ENCODE results near the gene PPP2R5C. TPM values are rescaled to one million over a fixed set of nuclear protein-coding genes. Genes with fewer than 3 reads are reported as not detected.

Gene PPP2R5C
- total RNA-seq, 1 experiment from 2014 or later: 93.0 TPM

GRCh38 chr14:101859538-101859902 lies 98.0 kb downstream of the PPP2R5C start:
- Histone ChIP-seq H3K9me3 (ENCODE audit: control insufficient read depth, low read depth, low read length) (no peaks in the 10 kb centered on the region), H3K27me3 (ENCODE audit: insufficient read depth, low read length) (no peaks in the 10 kb centered on the region), H2BK120ac (ENCODE audit: low read depth, low read length, poor library complexity, severe bottlenecking) (no peak overlapping the region), H3K4me2 (ENCODE audit: insufficient read depth, insufficient read length, low read length) (no peak overlapping the region), H4K91ac (ENCODE audit: insufficient read length, low read depth, low read length) (no peak overlapping the region), H4K8ac (replicated peaks; ENCODE audit: insufficient read length, low read depth, low read length) (no peak overlapping the region), H4K20me1 (ENCODE audit: control insufficient read depth, insufficient read depth, insufficient read length) (no peaks in the 10 kb centered on the region), H2AFZ (ENCODE audit: low read length) (no peak overlapping the region), H3T11ph (ENCODE audit: low read length) (no peak overlapping the region), H2BK20ac (ENCODE audit: low read depth, low read length, poor library complexity, severe bottlenecking) (no peak overlapping the region), H2BK12ac (ENCODE audit: insufficient read length, low read depth, low read length) (no peak overlapping the region), H4K5ac (ENCODE audit: insufficient read length, low read depth, low read length) (no peak overlapping the region), H3K4me1 (ENCODE audit: insufficient read depth, low read length) (no peaks in the 10 kb centered on the region), H3K18ac (ENCODE audit: insufficient read length, low read depth, low read length) (no peak overlapping the region), H3K9ac (ENCODE audit: extremely low read depth, insufficient read length, low read length) (no peak overlapping the region), H2BK15ac (ENCODE audit: low read depth, low read length) (no peak overlapping the region), H3K23me2 (ENCODE audit: insufficient read length, low read depth, low read length, poor library complexity, severe bottlenecking) (no peaks in the 10 kb centered on the region), H2AK5ac (ENCODE audit: insufficient read length, low read length) (no peak overlapping the region), H3K23ac (ENCODE audit: insufficient read length, low read depth, low read length) (no peak overlapping the region), H3K56ac (ENCODE audit: insufficient read length, low read depth, low read length) (no peak overlapping the region), H2BK5ac (ENCODE audit: insufficient read length, low read length) (no peak overlapping the region), H3K4ac (ENCODE audit: low read depth, low read length) (no peak overlapping the region), H3K79me2 (ENCODE audit: insufficient read depth, low read length) (no peaks in the 10 kb centered on the region), H3K27ac (ENCODE audit: insufficient read length, low read depth, low read length) (no peak overlapping the region), H3K14ac (ENCODE audit: insufficient read depth, low read length) (no peak overlapping the region), H3K79me1 (ENCODE audit: insufficient read depth, low read depth, low read length, poor library complexity, severe bottlenecking) (peaks cover 3% of the 10 kb centered on the region)
- H3K4me1 Mint-ChIP-seq: no peaks in the 10 kb centered on the region; a peak in 1 of 4 replicates
- WGBS (ENCODE audit: extremely low coverage, insufficient read length, low lambda C conversion rate): no CpG with 5 or more reads among the region's 2 CpGs
- no peak for TF ChIP-seq CTCF (conservative IDR thresholded peaks at IDR 0.05)
- peaks cover 0 to 18% (median 4%) of the 10 kb centered on the region in 3 experiments; a peak in 4 of 7 replicates for H3K36me3 Mint-ChIP-seq (ENCODE audit: insufficient read depth in 1 of 3, low read depth in 3 of 3)
- H3K27me3 Mint-ChIP-seq (ENCODE audit: low read depth): no peaks in the 10 kb centered on the region
- H3K27ac Mint-ChIP-seq: no peak overlapping the region
- DNase-seq: no peak
- H3K4me3 Mint-ChIP-seq: no peak overlapping the region
- H3K9me3 Mint-ChIP-seq: no peaks in the 10 kb centered on the region
